Bronchial epithelial cell (primary cell): ENCODE data around the gene UBE2A. TPM values are rescaled to one million over a fixed set of nuclear protein-coding genes. Genes with fewer than 3 reads are reported as not detected.
A peak's percentile ranks its signal among the peaks of the same experiment; 100 is the strongest.

Experiments used
- DNase-seq: peaks from one replicate; pipeline ENCODE4 v3.0.0-alpha.2; 2010; ENCODE audit warnings: low read depth
- FAIRE-seq: peaks from 2 replicates; lab custom pipeline; 2011; peaks lifted over from hg19 to GRCh38; lab: Jason Lieb, UNC
- H3K27me3 ChIP-seq: 2 replicates; pipeline ENCODE4 v1.5.1; 2011; ENCODE audit warnings: low read length; ENCODE audit not compliant: control insufficient read depth, insufficient read depth
- H3K36me3 ChIP-seq: 2 replicates; pipeline ENCODE4 v1.5.1; 2011; ENCODE audit warnings: low read length; ENCODE audit not compliant: control insufficient read depth, insufficient read depth
- H3K4me3 ChIP-seq: 2 replicates; pipeline ENCODE4 v1.5.1; 2011; ENCODE audit warnings: mild to moderate bottlenecking, low read depth, low read length, control low read depth
- CTCF ChIP-seq: IDR thresholded peaks from 2 replicates; pipeline ENCODE4 v1.5.1; 2011; ENCODE audit warnings: mild to moderate bottlenecking, moderate library complexity, low read length, control low read depth, inconsistent platforms; ENCODE audit not compliant: insufficient read depth, severe bottlenecking
- total RNA-seq: library from RNA; depleted of rRNA; stranded (reverse); fragments of >200 nt; gene quantifications from 2 replicates; pipeline ENCODE4 v1.2.1, GENCODE V29; 2014

Gene UBE2A
- total RNA-seq, 1 donor from 2014 or later: 18.4 TPM

- DNase-seq (peak; percentile 26), FAIRE-seq (no peak)
- Histone ChIP-seq H3K27me3 (no peaks in the 10 kb centered on the region), H3K4me3 (peak overlapping the region; percentile 71), H3K36me3 (no peaks in the 10 kb centered on the region)
- TF ChIP-seq CTCF: no peak
Observed at GRCh38 chrX:119573840-119574393, 446 bp upstream of the UBE2A start.

GRCh38 chrX:119579414-119579813, 5.1 kb downstream of the UBE2A start:
- H3K4me3 ChIP-seq: no peak overlapping the region
- TF ChIP-seq CTCF: no peak
- H3K36me3 ChIP-seq: no peaks in the 10 kb centered on the region
- DNase-seq: no peak
- no peak for FAIRE-seq
- H3K27me3 ChIP-seq: no peaks in the 10 kb centered on the region

- FAIRE-seq: no peak
Observed at GRCh38 chrX:119583431-119584059, 9.2 kb downstream of the UBE2A start.

GRCh38 chrX:119589810-119590209, 15.4 kb downstream of the UBE2A start:
- H3K36me3 ChIP-seq: peaks cover 2% of the 10 kb centered on the region
- FAIRE-seq: no peak
- no peak for DNase-seq
- no peaks in the 10 kb centered on the region for H3K27me3 ChIP-seq
- H3K4me3 ChIP-seq: no peak overlapping the region
- no peak for TF ChIP-seq CTCF

More at GRCh38 chrX:119583431-119584059, 9.2 kb downstream of the UBE2A start:
- no peak overlapping the region for H3K4me3 ChIP-seq
- DNase-seq: no peak
- no peak for TF ChIP-seq CTCF
- H3K27me3 ChIP-seq: no peaks in the 10 kb centered on the region
- no peaks in the 10 kb centered on the region for H3K36me3 ChIP-seq

- TF ChIP-seq CTCF: no peak
- peak; percentile 16 for DNase-seq
- Histone ChIP-seq H3K36me3 (no peaks in the 10 kb centered on the region), H3K27me3 (no peaks in the 10 kb centered on the region), H3K4me3 (no peak overlapping the region)
- no peak for FAIRE-seq
Observed at GRCh38 chrX:119602701-119603255, 28.4 kb downstream of the UBE2A start.
